GM18505 (cell line): Measurements from ENCODE around the gene GEMIN4.
A peak's percentile ranks its signal among the peaks of the same experiment; 100 is the strongest.
"Not testable (repeated sequence)": the region's sequence is repeated elsewhere in the genome, so short reads cannot be mapped to it uniquely, and the experiment has no call there.

Experiments used
- ATAC-seq: cut with Tn5 transposase; IDR thresholded peaks from one replicate; pipeline ENCODE4 v1.9.1; 2021; ENCODE audit not compliant: unreplicated experiment
- POLR2A ChIP-seq: IDR thresholded peaks from 4 replicates; pipeline ENCODE4 v1.6.1; 2011; ENCODE audit warnings: borderline replicate concordance; ENCODE audit not compliant: insufficient read depth, insufficient read length; ENCODE audit errors: extremely low read depth

GEMIN4 gene

GRCh38 chr17:789160-789840, 37.2 kb upstream of the GEMIN4 start:
- ATAC-seq = no peak
- TF ChIP-seq POLR2A = no peak

- no peak for ATAC-seq
- TF ChIP-seq POLR2A = no peak
These were observed 36.5 kb upstream of the GEMIN4 start for GRCh38 chr17:788551-788950.

- TF ChIP-seq POLR2A = no peak
- no peak for ATAC-seq
These were observed 35.7 kb upstream of the GEMIN4 start for GRCh38 chr17:787641-788221.

DNA sequence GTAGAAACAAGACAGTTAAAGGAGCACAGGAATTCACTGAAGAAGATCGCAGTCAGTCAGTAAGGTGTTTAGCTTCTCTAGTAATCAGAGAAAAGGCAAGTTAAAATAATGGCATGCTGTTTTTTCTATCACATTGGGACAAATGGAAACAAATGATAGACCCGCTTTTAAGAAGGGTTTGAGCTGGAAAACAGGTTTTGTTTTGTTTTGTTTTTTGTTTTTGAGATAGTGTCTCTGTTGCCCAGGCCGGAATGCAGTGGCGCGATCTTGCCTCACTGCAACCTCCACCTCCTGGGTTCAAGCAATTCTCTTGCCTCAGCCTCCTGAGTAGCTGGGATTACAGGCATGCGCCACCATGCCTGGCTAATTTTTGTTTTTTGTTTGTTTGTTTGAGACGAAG, 33.8 kb upstream of the GEMIN4 start:
- ATAC-seq = not testable (repeated sequence)

GRCh38 chr17:784143-784542, 32.1 kb upstream of the GEMIN4 start:
- no peak for TF ChIP-seq POLR2A
- no peak for ATAC-seq

DNA sequence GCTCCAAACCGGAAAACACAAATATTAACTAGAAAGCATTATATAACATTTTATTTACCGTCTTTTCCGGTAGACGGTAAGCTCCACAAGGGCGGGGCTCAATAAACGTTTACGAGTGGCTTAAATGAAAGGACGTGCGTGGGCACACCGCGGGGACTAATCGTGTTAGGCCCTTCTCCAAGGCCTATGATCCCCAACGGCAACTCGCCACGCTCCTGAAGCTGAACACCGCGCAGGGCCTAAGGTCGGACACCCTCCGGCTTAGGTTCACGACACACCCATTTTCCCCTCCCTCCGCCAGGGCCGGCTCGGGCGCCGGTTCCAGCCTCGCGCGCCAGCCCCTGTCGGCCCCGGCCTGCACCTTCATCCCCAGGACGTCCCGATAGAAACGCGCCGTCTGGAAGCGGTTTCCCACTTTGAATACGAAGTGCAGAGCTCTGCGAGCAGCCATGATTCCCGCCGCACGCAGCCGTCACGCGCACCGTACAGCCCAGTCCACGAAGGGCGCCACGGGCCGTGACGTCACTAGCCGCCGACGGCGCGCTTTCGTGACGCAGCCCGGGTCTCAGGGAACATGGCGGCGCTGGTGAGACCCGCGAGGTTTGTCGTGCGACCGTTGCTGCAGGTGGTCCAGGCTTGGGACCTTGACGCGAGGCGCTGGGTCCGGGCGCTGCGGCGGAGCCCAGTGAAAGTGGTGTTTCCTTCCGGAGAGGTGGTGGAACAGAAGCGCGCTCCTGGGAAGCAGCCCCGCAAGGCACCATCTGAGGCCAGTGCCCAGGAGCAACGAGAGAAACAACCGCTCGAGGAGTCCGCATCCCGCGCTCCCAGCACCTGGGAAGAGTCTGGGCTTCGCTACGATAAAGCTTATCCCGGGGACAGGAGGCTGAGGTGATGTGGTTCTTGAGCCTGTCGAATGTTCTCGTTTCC, 30.0 kb upstream of the GEMIN4 start, which contains the start of the genes GLOD4 and MRM3:
TSS of gene GLOD4 (minus strand) at position 476 of the 927 bp plus-strand sequence. CDS start at position 451, 25 bp downstream.
TSS of gene MRM3 (plus strand) at position 549 of the 927 bp plus-strand sequence. CDS start at position 575, 26 bp downstream.
- ATAC-seq = peak; percentile 86

DNA sequence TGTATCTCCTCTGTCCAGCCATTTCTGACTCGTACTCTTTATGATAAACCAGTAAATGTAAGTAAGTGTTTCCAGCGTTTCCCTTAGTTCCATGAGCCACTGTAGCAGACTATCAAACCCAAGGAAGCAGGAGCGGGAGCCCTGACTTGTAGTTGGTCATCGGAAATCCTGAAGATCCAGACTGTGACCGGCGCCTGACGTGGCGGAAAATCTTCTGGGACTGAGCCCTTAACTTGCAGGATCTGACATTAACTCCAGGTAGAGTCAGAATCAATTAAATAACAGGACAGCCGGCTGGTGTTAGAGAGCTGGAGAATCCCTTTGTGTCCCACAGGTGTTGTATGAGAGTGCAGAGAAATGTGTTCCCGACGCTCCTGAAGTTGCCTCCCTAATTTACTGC, 26.0 kb upstream of the GEMIN4 start:
- ATAC-seq = no peak
- TF ChIP-seq POLR2A = no peak

More for the DNA sequence above, 30.0 kb upstream of the GEMIN4 start, which contains the start of the genes GLOD4 and MRM3:
- TF ChIP-seq POLR2A = peak; percentile 88

DNA sequence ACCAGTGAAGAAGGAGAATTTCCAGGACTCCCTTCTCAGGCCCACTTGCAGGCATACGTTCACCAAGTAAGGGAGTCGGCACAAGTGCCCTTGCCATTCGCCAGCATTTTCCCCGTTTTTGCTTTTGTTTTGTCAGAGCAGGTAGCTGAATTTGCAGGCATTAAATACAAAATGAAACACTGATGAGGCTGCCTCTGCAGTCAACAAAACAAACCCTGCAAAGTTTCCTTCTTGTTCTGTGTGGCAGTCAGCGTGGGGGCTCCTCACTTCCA, 22.2 kb upstream of the GEMIN4 start:
- no peak for ATAC-seq
- TF ChIP-seq POLR2A = no peak

DNA sequence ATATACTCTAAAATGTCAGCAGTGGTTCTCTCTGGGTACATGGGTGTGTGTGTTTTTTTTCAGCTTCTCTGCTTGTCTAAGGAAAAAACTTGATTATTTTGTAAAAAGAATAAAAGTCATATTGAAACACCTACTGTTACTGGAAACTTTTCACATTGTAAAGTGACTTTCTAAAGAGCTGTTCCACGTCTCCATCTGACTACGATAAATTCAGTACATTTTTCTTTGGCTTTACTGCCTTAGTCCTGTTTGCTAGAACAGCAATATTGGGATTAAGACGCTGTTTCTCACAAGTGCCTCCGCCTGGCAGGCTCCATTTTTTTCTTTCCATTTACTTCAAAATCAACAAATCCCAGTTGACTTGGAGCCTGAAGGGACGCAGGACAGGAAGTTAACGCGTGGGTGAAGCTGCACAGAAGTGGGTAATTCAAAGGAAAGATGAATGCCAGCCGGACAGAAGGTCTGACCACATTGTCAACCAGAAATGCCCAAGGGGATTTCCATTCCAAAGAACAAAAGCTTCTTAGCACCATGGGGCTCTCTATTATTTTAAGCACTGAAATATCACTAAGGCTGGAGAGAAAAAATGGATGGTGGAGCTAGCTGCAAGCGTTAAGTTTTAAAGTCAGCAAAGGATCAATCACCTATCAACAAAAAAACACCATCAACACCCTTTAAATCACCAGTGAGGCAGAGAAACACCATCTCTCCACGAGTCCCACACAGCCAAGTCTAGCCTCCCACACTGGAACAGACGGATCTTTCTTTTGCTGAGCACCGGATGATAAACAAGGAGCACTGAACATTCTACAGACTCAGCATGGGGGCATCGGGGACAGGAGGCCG, 21.6 kb upstream of the GEMIN4 start:
- ATAC-seq = no peak
- no peak for TF ChIP-seq POLR2A

DNA sequence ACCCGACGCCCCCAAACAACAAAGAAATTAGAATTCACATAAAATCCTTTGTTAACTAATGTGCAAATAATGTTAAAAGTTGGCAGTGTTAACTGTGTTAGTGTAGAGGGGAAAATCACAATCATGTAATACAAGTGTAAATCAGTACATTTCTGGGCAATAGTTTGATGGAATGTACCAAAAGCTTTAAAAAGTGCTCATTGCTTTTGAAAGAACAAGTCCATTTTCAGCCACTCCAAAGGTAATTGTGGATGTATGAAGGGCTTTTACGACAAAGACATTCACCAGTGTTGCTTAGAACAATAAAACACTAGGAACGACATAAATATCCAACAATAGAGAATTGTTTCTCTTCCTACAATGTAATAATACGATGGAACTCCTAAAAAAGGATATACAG, 21.0 kb upstream of the GEMIN4 start:
- no peak for ATAC-seq

DNA sequence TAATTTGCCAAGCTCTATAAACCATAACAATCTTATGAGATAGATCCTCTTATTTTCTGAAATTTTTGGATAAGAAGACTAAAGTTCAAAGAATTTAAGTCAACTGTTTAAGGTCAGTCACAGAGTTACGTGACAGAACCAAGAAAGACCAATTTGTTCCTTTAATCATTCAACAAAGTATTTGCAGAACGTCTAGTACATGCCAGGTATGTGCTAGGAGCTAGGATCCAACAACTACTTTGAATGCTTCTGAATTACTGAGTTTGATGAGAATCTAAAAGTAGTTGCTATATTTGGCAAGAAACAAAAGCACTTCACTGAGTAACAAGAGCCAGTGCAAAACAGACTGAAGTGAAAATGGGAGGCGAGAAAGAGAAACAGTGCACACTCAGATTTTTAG, 15.0 kb upstream of the GEMIN4 start:
- no peak for TF ChIP-seq POLR2A
- ATAC-seq = no peak

More for the DNA sequence above, 21.0 kb upstream of the GEMIN4 start:
- no peak for TF ChIP-seq POLR2A

GRCh38 chr17:760371-760770, 8.3 kb upstream of the GEMIN4 start:
- no peak for TF ChIP-seq POLR2A
- no peak for ATAC-seq

GRCh38 chr17:759964-760363, 7.9 kb upstream of the GEMIN4 start:
- no peak for ATAC-seq

GRCh38 chr17:756010-756567, 4.0 kb upstream of the GEMIN4 start:
- ATAC-seq = not testable (repeated sequence)

More at GRCh38 chr17:759964-760363, 7.9 kb upstream of the GEMIN4 start:
- no peak for TF ChIP-seq POLR2A

- ATAC-seq = not testable (repeated sequence)
These were observed 3.4 kb upstream of the GEMIN4 start for GRCh38 chr17:755319-755961.
